Activated T-helper 2 cell treated with anti-CD3 and anti-CD28 coated beads, Interferon-gamma antibody, Interleukin-2, Interleukin-4, amounts not matched to agents 10 μg/mL and 5 μg/mL and 100 μg/mL, durations not matched to agents 14 hours and 24 hours and 36 hours (primary cell): ENCODE results near the gene RBMY1D. TPM values are rescaled to one million over a fixed set of nuclear protein-coding genes. Genes with fewer than 3 reads are reported as not detected.
"Not testable (repeated sequence)": the region's sequence is repeated elsewhere in the genome, so short reads cannot be mapped to it uniquely, and the experiment has no call there.

Experiments
- DNase-seq: peaks from one replicate; pipeline ENCODE4 v3.0.0; 2021; ENCODE audit warnings: low spot score
- H3K27ac Mint-ChIP-seq: one replicate; pipeline ENCODE4 v1.8.0; 2021; ENCODE audit warnings: mixed read lengths
- H3K27me3 Mint-ChIP-seq: one replicate; pipeline ENCODE4 v1.8.0; 2021; ENCODE audit warnings: low read depth, mixed read lengths
- H3K36me3 Mint-ChIP-seq: one replicate; pipeline ENCODE4 v1.8.0; 2021; ENCODE audit warnings: low read depth, mixed read lengths
- H3K4me1 Mint-ChIP-seq: one replicate; pipeline ENCODE4 v1.8.0; 2021; ENCODE audit warnings: low read depth, mixed read lengths
- H3K4me3 Mint-ChIP-seq: one replicate; pipeline ENCODE4 v1.8.0; 2021; ENCODE audit warnings: low read depth, mild to moderate bottlenecking, moderate library complexity, mixed read lengths
- H3K9me3 Mint-ChIP-seq: one replicate; pipeline ENCODE4 v1.8.0; 2021; ENCODE audit warnings: mixed read lengths
- intact Hi-C: fragments of 100-400 bp; cut with micrococcal nuclease; formaldehyde crosslinking; loops from one replicate; pipeline ENCODE4 v1.15.1; 2023
- total RNA-seq: library from RNA; stranded (reverse); gene quantifications from 2 replicates; pipeline ENCODE4 v1.2.3, GENCODE V29; 2022

The RBMY1D gene
- not detected in 2 replicates for total RNA-seq

DNA sequence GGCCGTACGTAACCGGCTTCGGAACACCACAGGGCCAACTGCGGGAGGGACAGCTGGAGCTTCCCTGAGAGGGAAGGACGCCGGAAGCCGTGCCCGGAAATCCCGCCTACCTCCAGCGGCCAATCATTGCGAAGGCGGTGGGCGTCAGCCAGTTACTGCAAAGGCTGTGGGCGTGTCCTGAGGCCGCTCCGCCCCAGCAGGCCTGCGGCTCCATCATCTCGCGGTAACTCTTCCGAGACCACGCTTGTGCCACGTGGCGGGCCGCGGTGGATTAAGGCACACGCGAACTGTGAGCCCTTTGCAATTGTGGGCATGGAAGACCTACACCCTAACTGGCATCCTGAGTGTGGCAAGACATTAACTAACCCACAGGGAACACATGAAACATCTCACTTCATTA, at the start of gene RBMY1D:
Gene RBMY1D (minus strand): TSS at position 101 of the 400 bp plus-strand sequence. CDS start 2,013 bp downstream, outside the sequence.
- H3K9me3 Mint-ChIP-seq, H3K27me3 Mint-ChIP-seq, H3K4me1 Mint-ChIP-seq, DNase-seq, H3K36me3 Mint-ChIP-seq, H3K4me3 Mint-ChIP-seq, intact Hi-C loops, H3K27ac Mint-ChIP-seq: not testable (repeated sequence)

DNA sequence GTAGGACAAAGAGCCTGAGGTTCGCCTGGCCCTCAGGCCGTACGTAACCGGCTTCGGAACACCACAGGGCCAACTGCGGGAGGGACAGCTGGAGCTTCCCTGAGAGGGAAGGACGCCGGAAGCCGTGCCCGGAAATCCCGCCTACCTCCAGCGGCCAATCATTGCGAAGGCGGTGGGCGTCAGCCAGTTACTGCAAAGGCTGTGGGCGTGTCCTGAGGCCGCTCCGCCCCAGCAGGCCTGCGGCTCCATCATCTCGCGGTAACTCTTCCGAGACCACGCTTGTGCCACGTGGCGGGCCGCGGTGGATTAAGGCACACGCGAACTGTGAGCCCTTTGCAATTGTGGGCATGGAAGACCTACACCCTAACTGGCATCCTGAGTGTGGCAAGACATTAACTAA, 23.6 kb upstream of the RBMY1D start, which contains the start of gene RBMY1E:
Gene RBMY1E (minus strand): TSS at position 101 of the 400 bp plus-strand sequence. CDS start 1,978 bp downstream, outside the sequence.
- H3K4me3 Mint-ChIP-seq, H3K9me3 Mint-ChIP-seq, H3K27ac Mint-ChIP-seq, intact Hi-C loops, H3K27me3 Mint-ChIP-seq, H3K4me1 Mint-ChIP-seq, H3K36me3 Mint-ChIP-seq, DNase-seq: not testable (repeated sequence)

DNA sequence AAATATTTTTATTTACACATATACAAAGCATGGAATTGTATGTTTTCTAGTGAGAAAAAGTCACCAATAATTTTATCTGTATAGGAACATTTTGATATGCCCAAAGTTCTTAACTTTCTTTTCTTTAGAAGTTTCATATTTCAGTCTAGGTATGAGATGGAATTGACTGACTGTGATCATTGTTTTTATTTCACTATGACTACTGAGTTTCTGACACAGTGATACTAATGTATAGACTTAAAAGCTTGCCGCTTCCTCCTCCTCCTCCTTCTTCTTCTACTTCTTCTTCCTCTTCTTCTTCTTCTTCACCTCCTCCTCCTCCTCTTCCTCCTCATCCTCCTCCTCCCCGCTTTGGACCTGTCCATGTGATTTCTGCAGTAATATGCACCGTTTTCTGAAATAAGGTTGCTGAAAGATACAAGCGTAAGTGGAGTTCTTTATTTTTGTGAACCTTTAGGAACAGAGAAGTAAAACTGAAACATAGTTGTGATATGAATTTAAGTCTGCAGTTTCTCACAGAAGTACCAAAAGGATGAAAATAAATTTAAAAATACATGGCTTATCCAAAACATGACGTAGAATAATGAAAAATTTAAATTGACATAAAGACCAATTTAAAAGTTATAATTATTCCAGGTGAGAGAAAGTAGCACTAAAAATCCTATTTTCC, 24.8 kb downstream of the RBMY1D start:
- H3K4me1 Mint-ChIP-seq, DNase-seq, H3K27ac Mint-ChIP-seq, H3K27me3 Mint-ChIP-seq, H3K9me3 Mint-ChIP-seq, H3K4me3 Mint-ChIP-seq, intact Hi-C loops, H3K36me3 Mint-ChIP-seq: not testable (repeated sequence)

DNA sequence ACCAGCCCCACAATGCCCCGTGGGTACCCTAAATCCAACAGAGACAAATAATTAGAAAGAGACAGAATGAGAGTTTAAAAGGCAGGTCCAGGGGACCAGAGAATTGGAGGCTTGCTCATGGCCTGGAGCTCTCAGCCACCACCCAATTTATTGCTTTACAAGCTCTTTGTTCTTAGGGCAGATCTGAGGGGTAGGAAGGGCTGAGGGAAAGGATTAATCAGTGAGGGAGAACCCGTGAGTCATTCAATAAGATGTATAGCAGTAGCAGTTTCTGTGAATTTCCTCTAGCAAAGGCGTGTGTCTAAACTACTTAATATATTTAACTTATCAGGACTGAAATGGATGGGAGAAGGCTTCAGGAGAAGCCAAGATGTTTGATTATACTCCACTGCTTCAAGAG, 48.8 kb downstream of the RBMY1D start:
- no peaks in the 10 kb centered on the region for H3K36me3 Mint-ChIP-seq
- intact Hi-C loops, result no loop called here
- DNase-seq, result no peak
- no peaks in the 10 kb centered on the region for H3K9me3 Mint-ChIP-seq
- H3K27me3 Mint-ChIP-seq, result no peaks in the 10 kb centered on the region
- no peaks in the 10 kb centered on the region for H3K4me1 Mint-ChIP-seq
- no peak overlapping the region for H3K4me3 Mint-ChIP-seq
- no peak overlapping the region for H3K27ac Mint-ChIP-seq

DNA sequence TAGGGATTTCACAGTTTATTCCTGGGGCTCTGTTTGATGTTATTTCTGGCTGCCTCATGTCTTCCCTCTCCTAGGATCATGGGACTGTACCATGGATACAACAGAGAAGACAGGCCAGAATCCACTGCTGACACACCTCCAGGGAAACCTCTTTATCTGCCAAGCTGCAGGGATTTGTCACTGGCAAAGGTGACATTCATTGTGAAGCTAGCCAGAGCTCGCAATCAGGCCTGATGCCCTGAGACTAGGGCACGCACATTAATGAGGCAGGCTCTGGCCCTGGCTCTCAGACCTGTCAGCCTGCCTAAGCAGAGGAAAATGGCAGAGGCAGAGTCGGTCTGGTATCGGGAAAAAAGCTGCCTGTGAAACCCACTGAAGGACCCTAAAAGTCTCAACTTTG, 52.2 kb downstream of the RBMY1D start:
- DNase-seq, result no peak
- intact Hi-C loops, result no loop called here
- Mint-ChIP-seq H3K36me3 (no peaks in the 10 kb centered on the region), H3K9me3 (no peaks in the 10 kb centered on the region), H3K4me3 (no peak overlapping the region), H3K4me1 (no peaks in the 10 kb centered on the region), H3K27ac (no peak overlapping the region), H3K27me3 (no peaks in the 10 kb centered on the region)

DNA sequence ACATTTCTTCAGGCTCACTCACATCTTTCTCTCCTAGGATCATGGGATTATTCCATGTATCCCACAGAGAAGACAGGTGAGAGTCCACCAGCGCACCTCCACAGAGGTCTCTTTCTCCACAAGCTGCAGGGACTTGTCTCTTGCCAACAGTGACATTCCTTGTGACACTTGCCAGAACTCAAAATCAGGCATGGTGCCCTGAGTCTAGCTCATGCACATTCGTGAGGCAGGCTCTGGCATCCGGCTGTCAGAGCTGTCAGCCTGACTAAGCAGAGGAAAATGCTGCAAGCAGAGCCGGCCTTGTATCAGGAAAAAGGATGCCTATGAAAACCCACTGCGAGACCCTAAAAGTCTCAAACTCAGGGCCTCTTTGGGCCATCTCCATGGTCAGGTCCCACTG, 54.8 kb downstream of the RBMY1D start:
- DNase-seq, result no peak
- no peaks in the 10 kb centered on the region for H3K9me3 Mint-ChIP-seq
- no peak overlapping the region for H3K27ac Mint-ChIP-seq

DNA sequence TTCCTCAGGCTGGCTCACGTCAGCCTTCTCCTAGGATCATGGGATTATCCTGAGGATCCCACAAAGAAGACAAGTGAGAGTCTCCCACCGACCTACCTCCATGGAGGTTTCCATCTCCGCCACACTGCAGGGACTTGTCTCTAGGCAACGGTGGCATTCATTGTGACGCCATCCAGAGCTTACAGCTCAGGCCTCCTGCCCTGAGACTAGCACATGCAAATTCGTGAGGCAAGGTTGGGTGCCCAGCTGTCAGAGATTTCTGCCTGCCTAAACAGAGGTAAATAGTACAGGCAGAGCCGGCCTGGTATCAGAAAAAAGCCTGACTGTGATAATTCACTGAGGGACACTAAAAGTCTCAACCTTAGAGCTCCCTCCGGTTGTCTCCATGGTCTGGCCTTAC, 58.0 kb downstream of the RBMY1D start:
- Mint-ChIP-seq H3K4me3 (no peak overlapping the region), H3K9me3 (no peaks in the 10 kb centered on the region), H3K4me1 (no peaks in the 10 kb centered on the region), H3K36me3 (no peaks in the 10 kb centered on the region), H3K27ac (no peak overlapping the region), H3K27me3 (peaks cover 1% of the 10 kb centered on the region)
- no peak for DNase-seq
- intact Hi-C loops, result no loop called here

More for the DNA sequence above, 54.8 kb downstream of the RBMY1D start:
- H3K4me1 Mint-ChIP-seq, result no peaks in the 10 kb centered on the region
- no peak overlapping the region for H3K4me3 Mint-ChIP-seq
- no peaks in the 10 kb centered on the region for H3K36me3 Mint-ChIP-seq
- intact Hi-C loops, result no loop called here
- no peaks in the 10 kb centered on the region for H3K27me3 Mint-ChIP-seq

DNA sequence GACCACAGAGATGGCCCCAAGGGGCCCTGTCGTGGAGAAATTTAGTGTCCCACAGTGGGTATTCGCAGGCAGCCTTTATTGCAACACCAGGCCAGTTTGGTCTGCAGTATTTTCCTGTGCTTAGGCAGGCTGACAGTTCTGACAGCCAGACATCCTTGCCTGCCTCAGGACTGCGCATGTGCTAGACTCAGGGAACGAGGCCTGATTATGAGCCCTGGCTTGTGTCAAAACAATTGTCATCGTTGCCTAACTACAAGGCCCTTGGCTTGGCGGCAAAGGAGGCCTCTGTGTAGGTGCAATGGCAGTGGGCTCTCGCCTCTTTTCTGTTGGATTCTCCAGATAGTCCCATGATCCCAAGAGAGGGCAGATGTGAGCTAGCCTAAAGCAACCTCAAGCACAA, 59.3 kb downstream of the RBMY1D start:
- no peaks in the 10 kb centered on the region for H3K36me3 Mint-ChIP-seq
- no peak overlapping the region for H3K27ac Mint-ChIP-seq
- no peak overlapping the region for H3K4me3 Mint-ChIP-seq
- DNase-seq, result no peak
- peaks cover 1% of the 10 kb centered on the region for H3K27me3 Mint-ChIP-seq
- intact Hi-C loops, result no loop called here
- H3K9me3 Mint-ChIP-seq, result no peaks in the 10 kb centered on the region
- no peaks in the 10 kb centered on the region for H3K4me1 Mint-ChIP-seq

Other genes with a start within 250 kb of the RBMY1D start
- gene RBMY1E, start 23.5 kb upstream of the RBMY1D start, total RNA-seq, result not detected in 2 replicates